SK-N-SH (cell line): ENCODE data around the gene GARS1. TPM values are rescaled to one million over a fixed set of nuclear protein-coding genes. Genes with fewer than 3 reads are reported as not detected.

Experiments
- CTCF ChIA-PET: fragments of 300-600, 350-600 bp; formaldehyde crosslinking; extraction: SDS; loops from one replicate; lab custom pipeline; 2021; lab: Yijun Ruan, JAX
- POLR2A ChIA-PET: fragments of 350-600 bp; sonication (Branson Sonifier 250); formaldehyde crosslinking; extraction: SDS; loops from one replicate; lab custom pipeline; 2020; ENCODE audit warnings: antibody characterized with exemption, inconsistent platforms; lab: Yijun Ruan, JAX
- DNase-seq: peaks from one replicate; pipeline ENCODE4 v3.0.0; 2012
- H2AFZ ChIP-seq: fragments of 200-600 bp; sonication (generic); 2 replicates; pipeline ENCODE4 v1.8.1; 2016; ENCODE audit warnings: antibody characterized with exemption, mild to moderate bottlenecking, low read depth
- H3F3A ChIP-seq: fragments of 200-600 bp; sonication (generic); replicated peaks from 2 replicates; pipeline ENCODE3; 2016; ENCODE audit warnings: antibody characterized with exemption, mild to moderate bottlenecking; ENCODE audit not compliant: insufficient read depth
- H3K27ac ChIP-seq, 2 experiments: fragments of 200-500 bp in 1 of 2; fragments of 200-600 bp in 1 of 2; sonication (Bioruptor generic) in 1 of 2; sonication (generic), shearing (Covaris generic) in 1 of 2; 2 replicates each; pipeline versions ENCODE4 v1.5.1 to v1.6.1; 2014 to 2016; ENCODE audit warnings: low read depth in 2 of 2, inconsistent platforms in 1 of 2, low read length in 1 of 2, mild to moderate bottlenecking in 1 of 2, mixed read lengths in 1 of 2
- H3K27me3 ChIP-seq: fragments of 200-600 bp; sonication (generic), shearing (Covaris generic); 2 replicates; pipeline ENCODE4 v1.6.1; 2016; ENCODE audit warnings: mixed run types; ENCODE audit not compliant: insufficient read depth
- H3K36me3 ChIP-seq, 2 experiments: fragments of 200-500 bp in 1 of 2; fragments of 200-600 bp in 1 of 2; sonication (Bioruptor generic) in 1 of 2; sonication (generic) in 1 of 2; replicated peaks in 1 of 2; 2 replicates each; pipeline versions ENCODE3 to v1.5.1; 2014 to 2016; ENCODE audit warnings: low read length in 1 of 2, mild to moderate bottlenecking in 1 of 2; ENCODE audit not compliant: insufficient read depth in 2 of 2, control insufficient read depth in 1 of 2
- H3K4me1 ChIP-seq, 2 experiments: fragments of 200-500 bp in 1 of 2; fragments of 200-600 bp in 1 of 2; sonication (Bioruptor generic) in 1 of 2; sonication (generic), shearing (Covaris generic) in 1 of 2; 2 replicates each; pipeline versions ENCODE4 v1.5.1 to v1.6.1; 2014 to 2016; ENCODE audit warnings: low read depth in 1 of 2, low read length in 1 of 2, mixed run types in 1 of 2; ENCODE audit not compliant: insufficient read depth in 2 of 2, control insufficient read depth in 1 of 2
- H3K4me2 ChIP-seq: fragments of 200-600 bp; sonication (generic), shearing (Covaris generic); 2 replicates; pipeline ENCODE4 v1.6.1; 2017; ENCODE audit warnings: mixed run types
- H3K4me3 ChIP-seq, 2 experiments: fragments of 200-500 bp in 1 of 2; fragments of 200-600 bp in 1 of 2; sonication (Bioruptor generic) in 1 of 2; sonication (generic), shearing (Covaris generic) in 1 of 2; 2 replicates each; pipeline versions ENCODE4 v1.5.1 to v1.8.1; 2014 to 2016; ENCODE audit warnings: low read depth in 2 of 2, inconsistent platforms in 1 of 2, low read length in 1 of 2, mild to moderate bottlenecking in 1 of 2, mixed read lengths in 1 of 2, moderate library complexity in 1 of 2
- H3K79me2 ChIP-seq: fragments of 200-600 bp; sonication (generic); 2 replicates; pipeline ENCODE4 v1.8.1; 2017; ENCODE audit warnings: mild to moderate bottlenecking; ENCODE audit not compliant: insufficient read depth
- H3K9ac ChIP-seq: fragments of 200-600 bp; sonication (generic); 2 replicates; pipeline ENCODE4 v1.6.1; 2017; ENCODE audit warnings: mixed run types
- H3K9me2 ChIP-seq: fragments of 200-600 bp; sonication (generic); 2 replicates; pipeline ENCODE4 v1.6.1; 2017; ENCODE audit warnings: mixed run types
- H3K9me3 ChIP-seq: fragments of 200-600 bp; sonication (generic); 2 replicates; pipeline ENCODE4 v1.6.1; 2017; ENCODE audit warnings: mixed run types, mild to moderate bottlenecking, moderate library complexity
- H4K20me1 ChIP-seq: fragments of 200-600 bp; sonication (generic); 2 replicates; pipeline ENCODE4 v1.6.1; 2017; ENCODE audit warnings: mild to moderate bottlenecking, mixed run types; ENCODE audit not compliant: insufficient read depth
- EZH2phosphoT487 ChIP-seq: fragments of 200-600 bp; sonication (generic); IDR thresholded peaks from 2 replicates; pipeline ENCODE4 v1.6.1; 2017; ENCODE audit warnings: low read depth, mixed run types, mild to moderate bottlenecking, antibody characterized with exemption, moderate library complexity, borderline replicate concordance
- FOSL2 ChIP-seq: IDR thresholded peaks from 2 replicates; pipeline ENCODE4 v1.4.0; 2012; ENCODE audit warnings: low read depth, mild to moderate bottlenecking, moderate library complexity, borderline replicate concordance
- IRF3 ChIP-seq: fragments of 150-350 bp; IDR thresholded peaks from 2 replicates; pipeline ENCODE4 v1.6.1; 2016; ENCODE audit warnings: mild to moderate bottlenecking, low read depth, low read length
- PBX3 ChIP-seq: IDR thresholded peaks from 2 replicates; pipeline ENCODE4; 2012
- SIN3A ChIP-seq: IDR thresholded peaks from 2 replicates; pipeline ENCODE4 v1.6.1; 2012; ENCODE audit warnings: low read depth, mild to moderate bottlenecking, low read length, moderate library complexity, borderline replicate concordance
- TCF12 ChIP-seq: IDR thresholded peaks from 2 replicates; pipeline ENCODE4 v1.4.0; 2012
- TEAD4 ChIP-seq: IDR thresholded peaks from 2 replicates; pipeline ENCODE4 v1.4.0; 2012; ENCODE audit warnings: mild to moderate bottlenecking, borderline replicate concordance; ENCODE audit not compliant: insufficient read depth
- USF2 ChIP-seq: fragments of 150-350 bp; IDR thresholded peaks from 2 replicates; pipeline ENCODE4 v1.6.1; 2017; ENCODE audit warnings: antibody characterized with exemption, low read length, low read depth, borderline replicate concordance
- YY1 ChIP-seq: IDR thresholded peaks from 2 replicates; pipeline ENCODE4 v1.4.0; 2012; ENCODE audit warnings: low read depth, mild to moderate bottlenecking
- WGBS: methylation state at CpG from one replicate; pipeline ENCODE4 v1.1.6; 2017; ENCODE audit warnings: low lambda C conversion rate; 5-methylcytosine and 5-hydroxymethylcytosine counted together
- polyA plus RNA-seq, 3 experiments: library from polyadenylated mRNA; depleted of rRNA; stranded (reverse); fragments of >200 nt; gene quantifications; 2 replicates each; pipeline ENCODE4 v1.2.3, GENCODE V29; 2012
- TF ChIP-seq, protein P1 (sequence below): IDR thresholded peaks from 2 replicates; pipeline ENCODE4 v1.6.1; 2012; ENCODE audit warnings: mild to moderate bottlenecking, low read depth, low read length, moderate library complexity
- TF ChIP-seq, protein P2 (sequence below): IDR thresholded peaks from 2 replicates; pipeline ENCODE4 v1.4.0; 2012; ENCODE audit warnings: low read depth, borderline replicate concordance
- TF ChIP-seq, protein P3 (sequence below): fragments of 200-600 bp; sonication (generic); IDR thresholded peaks from 2 replicates; pipeline ENCODE4 v1.6.1; 2017; ENCODE audit warnings: antibody characterized with exemption, mild to moderate bottlenecking, moderate library complexity

GARS1 gene
- polyA plus RNA-seq, 1 of the 3 experiments (the other 2 are of a cell fraction), result 301 TPM

DNA sequence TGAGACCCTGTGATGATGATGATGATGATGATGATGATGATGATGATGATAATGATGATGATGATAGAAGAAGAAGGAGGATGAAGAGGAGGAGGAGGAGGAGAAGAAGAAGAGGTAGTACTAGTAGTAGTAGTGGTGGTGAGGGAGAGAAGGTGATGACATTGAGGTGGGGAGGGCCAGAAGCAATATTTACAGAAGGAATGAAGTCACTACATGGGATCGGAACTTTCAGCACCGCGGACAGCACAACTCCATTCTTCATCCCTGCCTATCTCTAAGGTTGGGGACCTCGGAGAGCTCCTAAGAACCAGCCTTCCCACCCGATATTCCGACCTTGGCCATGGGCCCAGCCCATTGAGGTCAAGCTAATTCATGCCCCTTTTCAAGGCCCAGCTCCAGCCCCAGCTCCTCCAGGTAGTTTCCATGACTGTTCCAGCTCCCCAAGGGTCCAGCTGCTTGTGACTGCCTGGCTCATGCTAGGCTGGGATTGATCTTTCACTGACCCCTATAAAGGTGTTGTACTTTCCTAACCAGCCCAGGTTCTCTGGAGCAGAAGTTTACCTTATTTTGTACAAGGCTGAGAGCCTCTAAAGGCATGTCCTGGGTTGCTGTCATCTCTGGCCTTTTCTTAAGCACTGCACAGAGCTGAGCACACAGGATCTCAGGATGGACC is 77.3 kb downstream of the GARS1 start:
- Histone ChIP-seq H3K9me2 (no peaks in the 10 kb centered on the region), H3K4me1 (peaks cover 0 to 7% of the 10 kb centered on the region in 2 experiments; a peak in 2 of 4 replicates), H3K9ac (no peak overlapping the region), H3K4me3 (no peak overlapping the region), H3K79me2 (no peaks in the 10 kb centered on the region), H3K27ac (no peak overlapping the region), H3K4me2 (no peak overlapping the region), H3K9me3 (no peaks in the 10 kb centered on the region), H4K20me1 (no peaks in the 10 kb centered on the region; the same call in 1 of the 2 replicates), H2AFZ (no peak overlapping the region)
- no peak for DNase-seq
- 56% methylated on average over 6 of the region's 6 CpGs for WGBS
- POLR2A ChIA-PET, result no interaction called here
- TF ChIP-seq EZH2phosphoT487 (no peak), USF2 (no peak), SIN3A (peak; percentile 65; the same call in 1 of the 2 replicates)
- TF ChIP-seq, protein P1, sequence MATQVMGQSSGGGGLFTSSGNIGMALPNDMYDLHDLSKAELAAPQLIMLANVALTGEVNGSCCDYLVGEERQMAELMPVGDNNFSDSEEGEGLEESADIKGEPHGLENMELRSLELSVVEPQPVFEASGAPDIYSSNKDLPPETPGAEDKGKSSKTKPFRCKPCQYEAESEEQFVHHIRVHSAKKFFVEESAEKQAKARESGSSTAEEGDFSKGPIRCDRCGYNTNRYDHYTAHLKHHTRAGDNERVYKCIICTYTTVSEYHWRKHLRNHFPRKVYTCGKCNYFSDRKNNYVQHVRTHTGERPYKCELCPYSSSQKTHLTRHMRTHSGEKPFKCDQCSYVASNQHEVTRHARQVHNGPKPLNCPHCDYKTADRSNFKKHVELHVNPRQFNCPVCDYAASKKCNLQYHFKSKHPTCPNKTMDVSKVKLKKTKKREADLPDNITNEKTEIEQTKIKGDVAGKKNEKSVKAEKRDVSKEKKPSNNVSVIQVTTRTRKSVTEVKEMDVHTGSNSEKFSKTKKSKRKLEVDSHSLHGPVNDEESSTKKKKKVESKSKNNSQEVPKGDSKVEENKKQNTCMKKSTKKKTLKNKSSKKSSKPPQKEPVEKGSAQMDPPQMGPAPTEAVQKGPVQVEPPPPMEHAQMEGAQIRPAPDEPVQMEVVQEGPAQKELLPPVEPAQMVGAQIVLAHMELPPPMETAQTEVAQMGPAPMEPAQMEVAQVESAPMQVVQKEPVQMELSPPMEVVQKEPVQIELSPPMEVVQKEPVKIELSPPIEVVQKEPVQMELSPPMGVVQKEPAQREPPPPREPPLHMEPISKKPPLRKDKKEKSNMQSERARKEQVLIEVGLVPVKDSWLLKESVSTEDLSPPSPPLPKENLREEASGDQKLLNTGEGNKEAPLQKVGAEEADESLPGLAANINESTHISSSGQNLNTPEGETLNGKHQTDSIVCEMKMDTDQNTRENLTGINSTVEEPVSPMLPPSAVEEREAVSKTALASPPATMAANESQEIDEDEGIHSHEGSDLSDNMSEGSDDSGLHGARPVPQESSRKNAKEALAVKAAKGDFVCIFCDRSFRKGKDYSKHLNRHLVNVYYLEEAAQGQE, result peak; percentile 100
- TF ChIP-seq, all 33 proteins: peak for 2
- H3K27me3 ChIP-seq, result peaks cover 10% of the 10 kb centered on the region; the same call in 1 of the 2 replicates
- CTCF ChIA-PET, result interaction anchor here (1.4 to 3.0 kb wide), 3 partner anchors 10 to 68 kb away, joined by 3 to 24 read pairs (median 5); partner anchors contain the start of gene CRHR2
- H3F3A ChIP-seq, result no peaks in the 10 kb centered on the region
- no peaks in the 10 kb centered on the region for H3K36me3 ChIP-seq

GRCh38 chr7:30674420-30674819 is 79.7 kb downstream of the GARS1 start:
- 17% methylated on average over 1 of the region's 1 CpG for WGBS
- no peaks in the 10 kb centered on the region for H3K9me3 ChIP-seq
- no peak overlapping the region for H3K4me2 ChIP-seq
- ChIA-PET CTCF (interaction anchor here (0.7 to 3.0 kb wide), 4 partner anchors 8 to 66 kb away, joined by 3 to 24 read pairs (median 7); partner anchors contain the start of gene CRHR2), POLR2A (no interaction called here)
- no peak overlapping the region for H2AFZ ChIP-seq
- no peaks in the 10 kb centered on the region for H3K4me1 ChIP-seq
- no peak overlapping the region for H3K9ac ChIP-seq
- no peaks in the 10 kb centered on the region for H3F3A ChIP-seq
- H3K27me3 ChIP-seq, result peaks cover 19% of the 10 kb centered on the region
- no peaks in the 10 kb centered on the region for H3K9me2 ChIP-seq
- no peak overlapping the region for H3K27ac ChIP-seq
- peak; percentile 62 for DNase-seq
- no peaks in the 10 kb centered on the region for H3K36me3 ChIP-seq
- no peaks in the 10 kb centered on the region for H3K79me2 ChIP-seq
- H4K20me1 ChIP-seq, result no peaks in the 10 kb centered on the region; the same call in 1 of the 2 replicates
- H3K4me3 ChIP-seq, result no peak overlapping the region
- TF ChIP-seq TEAD4 (no peak), TCF12 (no peak), FOSL2 (no peak), EZH2phosphoT487 (no peak), IRF3 (no peak), YY1 (no peak), SIN3A (no peak), PBX3 (no peak)
- TF ChIP-seq, protein P2, sequence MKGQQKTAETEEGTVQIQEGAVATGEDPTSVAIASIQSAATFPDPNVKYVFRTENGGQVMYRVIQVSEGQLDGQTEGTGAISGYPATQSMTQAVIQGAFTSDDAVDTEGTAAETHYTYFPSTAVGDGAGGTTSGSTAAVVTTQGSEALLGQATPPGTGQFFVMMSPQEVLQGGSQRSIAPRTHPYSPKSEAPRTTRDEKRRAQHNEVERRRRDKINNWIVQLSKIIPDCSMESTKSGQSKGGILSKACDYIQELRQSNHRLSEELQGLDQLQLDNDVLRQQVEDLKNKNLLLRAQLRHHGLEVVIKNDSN, result no peak
- TF ChIP-seq, protein P3, sequence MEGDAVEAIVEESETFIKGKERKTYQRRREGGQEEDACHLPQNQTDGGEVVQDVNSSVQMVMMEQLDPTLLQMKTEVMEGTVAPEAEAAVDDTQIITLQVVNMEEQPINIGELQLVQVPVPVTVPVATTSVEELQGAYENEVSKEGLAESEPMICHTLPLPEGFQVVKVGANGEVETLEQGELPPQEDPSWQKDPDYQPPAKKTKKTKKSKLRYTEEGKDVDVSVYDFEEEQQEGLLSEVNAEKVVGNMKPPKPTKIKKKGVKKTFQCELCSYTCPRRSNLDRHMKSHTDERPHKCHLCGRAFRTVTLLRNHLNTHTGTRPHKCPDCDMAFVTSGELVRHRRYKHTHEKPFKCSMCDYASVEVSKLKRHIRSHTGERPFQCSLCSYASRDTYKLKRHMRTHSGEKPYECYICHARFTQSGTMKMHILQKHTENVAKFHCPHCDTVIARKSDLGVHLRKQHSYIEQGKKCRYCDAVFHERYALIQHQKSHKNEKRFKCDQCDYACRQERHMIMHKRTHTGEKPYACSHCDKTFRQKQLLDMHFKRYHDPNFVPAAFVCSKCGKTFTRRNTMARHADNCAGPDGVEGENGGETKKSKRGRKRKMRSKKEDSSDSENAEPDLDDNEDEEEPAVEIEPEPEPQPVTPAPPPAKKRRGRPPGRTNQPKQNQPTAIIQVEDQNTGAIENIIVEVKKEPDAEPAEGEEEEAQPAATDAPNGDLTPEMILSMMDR, result no peak
